IgD-negative memory B cell (primary cell): ENCODE data around the gene XYLT2. TPM values are rescaled to one million over a fixed set of nuclear protein-coding genes. Genes with fewer than 3 reads are reported as not detected.

Source experiments
- H3K27ac Mint-ChIP-seq, 3 donors: one replicate each; pipeline ENCODE4 v1.8.0; 2020 to 2022; ENCODE audit warnings: mild to moderate bottlenecking in 3 of 3, mixed read lengths in 3 of 3, moderate library complexity in 1 of 3
- H3K27me3 Mint-ChIP-seq: one replicate; pipeline ENCODE4 v1.8.0; 2021; ENCODE audit warnings: mixed read lengths
- H3K36me3 Mint-ChIP-seq: one replicate; pipeline ENCODE4 v1.8.0; 2020; ENCODE audit warnings: mild to moderate bottlenecking, mixed read lengths
- H3K4me1 Mint-ChIP-seq, 3 donors: one replicate each; pipeline ENCODE4 v1.8.0; 2020 to 2022; ENCODE audit warnings: mixed read lengths in 3 of 3, mild to moderate bottlenecking in 1 of 3
- H3K4me3 Mint-ChIP-seq, 4 donors: one replicate each; pipeline ENCODE4 v1.8.0; 2020 to 2022; ENCODE audit warnings: mild to moderate bottlenecking in 4 of 4, mixed read lengths in 4 of 4, moderate library complexity in 3 of 4
- H3K9me3 Mint-ChIP-seq, 3 donors: one replicate each; pipeline ENCODE4 v1.8.0; 2020 to 2021; ENCODE audit warnings: mixed read lengths in 3 of 3, mild to moderate bottlenecking in 1 of 3
- polyA plus RNA-seq: library from polyadenylated mRNA; unstranded; fragments of 300-500 nt; fragmentation: Illumina TruSeq; gene quantifications from one replicate; pipeline ENCODE4 v1.2.3, GENCODE V29; 2021

The XYLT2 gene
- polyA plus RNA-seq, 1 donor from 2014 or later, result 13.9 TPM

GRCh38 chr17:50375858-50376538 is 30.1 kb downstream of the XYLT2 start:
- Mint-ChIP-seq H3K27ac (no peak overlapping the region), H3K36me3 (peaks cover 2% of the 10 kb centered on the region), H3K4me1 (peaks cover 13 to 18% (median 14%) of the 10 kb centered on the region in 3 donors), H3K27me3 (no peaks in the 10 kb centered on the region), H3K4me3 (no peak overlapping the region), H3K9me3 (no peaks in the 10 kb centered on the region)

- Mint-ChIP-seq H3K36me3 (peaks cover 5% of the 10 kb centered on the region), H3K27ac (no peak overlapping the region), H3K4me1 (no peaks in the 10 kb centered on the region), H3K27me3 (no peaks in the 10 kb centered on the region), H3K9me3 (no peaks in the 10 kb centered on the region), H3K4me3 (no peak overlapping the region)
These were observed 33.6 kb downstream of the XYLT2 start for GRCh38 chr17:50379351-50380132.

- H3K9me3 Mint-ChIP-seq, result no peaks in the 10 kb centered on the region
- H3K4me1 Mint-ChIP-seq, result no peaks in the 10 kb centered on the region
- peaks cover 10% of the 10 kb centered on the region for H3K36me3 Mint-ChIP-seq
- H3K27me3 Mint-ChIP-seq, result no peaks in the 10 kb centered on the region
- H3K27ac Mint-ChIP-seq, result no peak overlapping the region
- peak overlapping the region in 1 of 4 donors; percentile 48 for H3K4me3 Mint-ChIP-seq
These were observed 34.7 kb downstream of the XYLT2 start for GRCh38 chr17:50380369-50381259.

GRCh38 chr17:50381260-50381815 is 35.4 kb downstream of the XYLT2 start:
- Mint-ChIP-seq H3K27ac (no peak overlapping the region), H3K9me3 (no peaks in the 10 kb centered on the region), H3K4me1 (no peaks in the 10 kb centered on the region), H3K36me3 (peaks cover 10% of the 10 kb centered on the region), H3K4me3 (peak overlapping the region in 1 of 4 donors; percentile 48), H3K27me3 (no peaks in the 10 kb centered on the region)

GRCh38 chr17:50381920-50382319 is 36.0 kb downstream of the XYLT2 start:
- H3K36me3 Mint-ChIP-seq, result peaks cover 14% of the 10 kb centered on the region

GRCh38 chr17:50382931-50383330 is 37.0 kb downstream of the XYLT2 start:
- Mint-ChIP-seq H3K36me3 (peaks cover 14% of the 10 kb centered on the region), H3K27ac (no peak overlapping the region), H3K4me3 (peak overlapping the region in 1 of 4 donors; percentile 9), H3K27me3 (no peaks in the 10 kb centered on the region), H3K4me1 (no peaks in the 10 kb centered on the region), H3K9me3 (no peaks in the 10 kb centered on the region)

More at GRCh38 chr17:50381920-50382319, 36.0 kb downstream of the XYLT2 start:
- no peak overlapping the region for H3K4me3 Mint-ChIP-seq
- no peak overlapping the region for H3K27ac Mint-ChIP-seq
- no peaks in the 10 kb centered on the region for H3K9me3 Mint-ChIP-seq
- no peaks in the 10 kb centered on the region for H3K4me1 Mint-ChIP-seq
- no peaks in the 10 kb centered on the region for H3K27me3 Mint-ChIP-seq

- Mint-ChIP-seq H3K27ac (no peak overlapping the region), H3K9me3 (no peaks in the 10 kb centered on the region), H3K27me3 (no peaks in the 10 kb centered on the region), H3K4me3 (no peak overlapping the region), H3K36me3 (peaks cover 11% of the 10 kb centered on the region), H3K4me1 (peaks cover 3 to 7% (median 6%) of the 10 kb centered on the region in 3 donors)
These were observed 40.6 kb downstream of the XYLT2 start for GRCh38 chr17:50386510-50386909.

- Mint-ChIP-seq H3K27ac (no peak overlapping the region), H3K9me3 (no peaks in the 10 kb centered on the region), H3K36me3 (peaks cover 12% of the 10 kb centered on the region)
These were observed 42.8 kb downstream of the XYLT2 start for GRCh38 chr17:50388728-50389127.

GRCh38 chr17:50389534-50389933 is 43.6 kb downstream of the XYLT2 start:
- Mint-ChIP-seq H3K4me3 (no peak overlapping the region), H3K27ac (no peak overlapping the region), H3K36me3 (peaks cover 12% of the 10 kb centered on the region)

More at GRCh38 chr17:50388728-50389127, 42.8 kb downstream of the XYLT2 start:
- Mint-ChIP-seq H3K4me3 (no peak overlapping the region), H3K27me3 (no peaks in the 10 kb centered on the region), H3K4me1 (peaks cover 6 to 14% (median 10%) of the 10 kb centered on the region in 3 donors)

GRCh38 chr17:50392621-50393020 is 46.7 kb downstream of the XYLT2 start:
- H3K4me1 Mint-ChIP-seq, result peaks cover 22 to 31% (median 24%) of the 10 kb centered on the region in 3 donors

More at GRCh38 chr17:50389534-50389933, 43.6 kb downstream of the XYLT2 start:
- Mint-ChIP-seq H3K27me3 (no peaks in the 10 kb centered on the region), H3K4me1 (peaks cover 6 to 16% (median 10%) of the 10 kb centered on the region in 3 donors), H3K9me3 (no peaks in the 10 kb centered on the region)

GRCh38 chr17:50393700-50394099 is 47.8 kb downstream of the XYLT2 start:
- Mint-ChIP-seq H3K9me3 (no peaks in the 10 kb centered on the region), H3K4me3 (peak overlapping the region in 1 of 4 donors; percentile 92), H3K4me1 (peaks cover 23 to 33% (median 26%) of the 10 kb centered on the region in 3 donors), H3K36me3 (peaks cover 4% of the 10 kb centered on the region), H3K27me3 (no peaks in the 10 kb centered on the region), H3K27ac (no peak overlapping the region)

More at GRCh38 chr17:50392621-50393020, 46.7 kb downstream of the XYLT2 start:
- H3K27me3 Mint-ChIP-seq, result no peaks in the 10 kb centered on the region
- H3K27ac Mint-ChIP-seq, result no peak overlapping the region
- no peaks in the 10 kb centered on the region for H3K9me3 Mint-ChIP-seq
- H3K4me3 Mint-ChIP-seq, result no peak overlapping the region
- H3K36me3 Mint-ChIP-seq, result peaks cover 4% of the 10 kb centered on the region

- Mint-ChIP-seq H3K4me3 (peak overlapping the region in 2 of 4 donors; percentile 77 to 92), H3K27me3 (no peaks in the 10 kb centered on the region), H3K9me3 (no peaks in the 10 kb centered on the region), H3K4me1 (peaks cover 23 to 33% (median 26%) of the 10 kb centered on the region in 3 donors), H3K27ac (peak overlapping the region in 1 of 3 donors; percentile 54), H3K36me3 (peaks cover 4% of the 10 kb centered on the region)
These were observed 48.8 kb downstream of the XYLT2 start for GRCh38 chr17:50394711-50395110.

- peaks cover 18 to 27% (median 23%) of the 10 kb centered on the region in 3 donors for H3K4me1 Mint-ChIP-seq
These were observed 50.6 kb downstream of the XYLT2 start for GRCh38 chr17:50396261-50397110.

More at GRCh38 chr17:50396261-50397110, 50.6 kb downstream of the XYLT2 start:
- peaks cover 4% of the 10 kb centered on the region for H3K36me3 Mint-ChIP-seq
- H3K9me3 Mint-ChIP-seq, result no peaks in the 10 kb centered on the region
- no peaks in the 10 kb centered on the region for H3K27me3 Mint-ChIP-seq
- H3K4me3 Mint-ChIP-seq, result peak overlapping the region; percentile 87 to 96 (median 92)
- H3K27ac Mint-ChIP-seq, result peak overlapping the region; percentile 87 to 90 (median 89)
